BLaER1 (cell line): ENCODE data around the gene RFLNA.
A peak's percentile ranks its signal among the peaks of the same experiment; 100 is the strongest.

ENCODE experiments used
- H3K27ac ChIP-seq: shearing (Covaris generic); formaldehyde crosslinking; 2 replicates; pipeline ENCODE4 v1.8.1; 2022
- H3K27me3 ChIP-seq: shearing (Covaris generic); formaldehyde crosslinking; 2 replicates; pipeline ENCODE4 v1.8.1; 2022
- H3K36me3 ChIP-seq: shearing (Covaris generic); formaldehyde crosslinking; 2 replicates; pipeline ENCODE4 v1.8.1; 2022
- H3K4me1 ChIP-seq: shearing (Covaris generic); formaldehyde crosslinking; 2 replicates; pipeline ENCODE4 v1.8.1; 2022
- H3K4me2 ChIP-seq: shearing (Covaris generic); formaldehyde crosslinking; 2 replicates; pipeline ENCODE4 v1.8.1; 2022
- H3K4me3 ChIP-seq: shearing (Covaris generic); formaldehyde crosslinking; 2 replicates; pipeline ENCODE4 v1.8.1; 2022
- H3K9ac ChIP-seq: shearing (Covaris generic); formaldehyde crosslinking; 2 replicates; pipeline ENCODE4 v1.8.1; 2022
- H3K9me3 ChIP-seq: shearing (Covaris generic); formaldehyde crosslinking; 2 replicates; pipeline ENCODE4 v1.8.1; 2022
- H4K20me1 ChIP-seq: shearing (Covaris generic); formaldehyde crosslinking; 2 replicates; pipeline ENCODE4 v1.8.1; 2022
- Cebpa-rat ChIP-seq: shearing (Covaris generic); IDR thresholded peaks from 2 replicates; pipeline ENCODE4 v1.8.1; 2022

Gene RFLNA

DNA sequence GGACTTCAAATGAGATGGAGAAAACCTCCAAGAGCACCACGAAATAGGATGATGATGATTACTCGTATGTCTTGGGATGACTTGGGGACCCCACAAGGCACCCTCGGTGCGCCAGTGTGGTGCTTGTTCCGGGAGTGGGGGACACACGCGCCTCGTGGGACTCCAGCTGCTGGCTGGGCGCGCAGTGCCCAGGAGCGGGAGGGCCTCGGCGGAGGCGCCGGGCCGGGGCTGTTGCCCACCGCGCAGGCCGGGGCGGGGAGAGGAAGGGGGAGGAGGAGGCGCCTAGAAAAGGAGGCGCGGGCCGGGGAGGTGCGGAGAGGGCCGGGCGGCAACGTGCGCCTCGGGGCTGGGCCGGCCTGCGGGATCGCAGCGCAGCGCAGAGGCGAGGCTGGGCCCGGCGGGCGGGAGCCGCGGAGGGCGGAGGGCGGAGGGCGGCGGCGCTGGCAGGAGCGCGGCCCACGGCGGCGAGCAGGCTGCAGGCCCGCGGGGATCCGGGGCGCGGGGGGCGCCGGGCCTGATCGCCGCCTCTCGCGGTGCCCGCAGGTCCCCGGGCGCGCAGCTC is at the start of gene RFLNA:
Gene RFLNA, plus strand, starts transcription at position 314 of the 562 bp plus-strand sequence. CDS start 337 bp downstream, outside the sequence.
- peaks cover 58% of the 10 kb centered on the region for H3K27me3 ChIP-seq

GRCh38 chr12:124247331-124247730 is 47.6 kb upstream of the RFLNA start:
- Histone ChIP-seq H3K27ac (no peak overlapping the region), H3K27me3 (no peaks in the 10 kb centered on the region), H3K4me2 (no peak overlapping the region), H3K36me3 (no peaks in the 10 kb centered on the region), H3K4me3 (no peak overlapping the region), H3K9me3 (peaks cover 33% of the 10 kb centered on the region), H3K9ac (no peak overlapping the region), H3K4me1 (no peaks in the 10 kb centered on the region), H4K20me1 (no peaks in the 10 kb centered on the region)
- TF ChIP-seq Cebpa-rat, result no peak

More for the DNA sequence above, at the start of gene RFLNA:
- peak within 1 kb of the TSS; percentile 82 for H3K4me2 ChIP-seq
- no peak within 1 kb of the TSS for H3K9ac ChIP-seq
- no peaks in the 10 kb centered on the region for H3K9me3 ChIP-seq
- peak within 1 kb of the TSS; percentile 60 for H3K4me3 ChIP-seq
- no peak for TF ChIP-seq Cebpa-rat
- H3K4me1 ChIP-seq, result peaks cover 28% of the 10 kb centered on the region
- no peak within 1 kb of the TSS for H3K27ac ChIP-seq
- H4K20me1 ChIP-seq, result peaks cover 31% of the 10 kb centered on the region; the same call in 1 of the 2 replicates
- no peaks in the 10 kb centered on the region for H3K36me3 ChIP-seq

DNA sequence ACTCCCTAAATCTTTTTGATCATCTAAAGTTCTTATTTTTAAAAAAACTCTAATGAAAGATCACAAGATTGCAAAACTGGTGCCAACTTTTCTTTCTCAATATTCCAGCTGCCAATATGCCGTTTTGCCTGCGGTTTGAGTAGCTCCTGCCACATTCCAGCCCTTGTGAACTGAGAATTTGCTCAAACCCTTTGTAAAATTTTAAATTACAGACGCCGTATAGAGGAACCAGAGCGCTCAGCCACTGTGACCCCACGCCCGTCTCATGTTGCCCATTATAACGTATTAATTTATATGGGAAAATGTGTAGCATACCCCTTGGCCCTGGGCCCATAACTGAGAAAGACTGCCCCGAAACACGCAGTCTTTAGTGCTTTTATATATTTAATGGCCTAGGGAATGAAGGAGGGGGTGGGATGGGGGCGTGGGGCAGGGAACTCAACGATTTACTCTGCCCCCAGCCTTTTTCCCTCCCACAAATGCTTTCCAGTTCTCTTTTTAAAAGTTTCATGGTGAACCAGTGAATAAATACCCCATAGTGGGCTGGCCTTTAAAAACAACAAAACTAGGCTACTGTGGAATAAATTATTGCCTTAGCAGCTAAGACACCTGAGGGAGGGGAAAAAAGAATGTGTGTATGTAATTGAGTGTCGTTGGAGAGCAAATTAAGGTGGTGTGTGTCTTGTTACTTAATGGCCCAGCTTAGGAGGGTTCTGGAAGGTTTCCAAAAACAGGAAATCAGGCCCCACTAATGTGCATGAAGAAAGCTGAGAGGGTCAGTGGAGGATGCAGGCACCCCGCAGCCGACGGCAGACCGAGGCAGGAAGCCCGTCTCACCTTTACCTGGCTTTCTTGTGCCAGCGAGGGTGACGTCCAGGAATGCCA is 45.7 kb upstream of the RFLNA start:
- Histone ChIP-seq H3K9me3 (peaks cover 31% of the 10 kb centered on the region), H3K27ac (no peak overlapping the region), H4K20me1 (no peaks in the 10 kb centered on the region), H3K4me3 (no peak overlapping the region), H3K36me3 (no peaks in the 10 kb centered on the region), H3K4me2 (no peak overlapping the region), H3K4me1 (no peaks in the 10 kb centered on the region), H3K9ac (no peak overlapping the region), H3K27me3 (no peaks in the 10 kb centered on the region)
- no peak for TF ChIP-seq Cebpa-rat

DNA sequence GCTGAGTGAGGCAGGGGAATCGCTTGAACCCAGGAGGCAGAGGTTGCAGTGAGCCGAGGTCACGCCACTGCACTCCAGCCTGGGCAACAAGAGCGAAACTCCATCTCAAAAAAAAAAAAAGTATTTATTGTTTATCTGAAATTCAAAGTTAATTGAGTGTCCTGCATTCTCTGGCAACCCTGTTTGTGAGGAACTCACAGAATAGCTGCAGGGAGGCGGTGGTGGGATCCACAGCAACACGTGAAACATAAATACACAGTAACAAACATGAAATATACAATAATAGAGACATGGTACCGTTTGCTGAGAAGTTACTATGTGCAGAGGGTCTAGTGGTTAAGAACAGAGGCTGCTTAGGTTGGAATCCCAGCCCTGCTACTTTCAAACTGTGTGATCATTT is 43.7 kb upstream of the RFLNA start:
- H3K9me3 ChIP-seq, result peaks cover 17% of the 10 kb centered on the region
- H3K4me1 ChIP-seq, result no peaks in the 10 kb centered on the region
- H3K27me3 ChIP-seq, result no peaks in the 10 kb centered on the region
- no peaks in the 10 kb centered on the region for H4K20me1 ChIP-seq
- H3K27ac ChIP-seq, result no peak overlapping the region
- H3K4me2 ChIP-seq, result no peak overlapping the region
- no peak for TF ChIP-seq Cebpa-rat
- H3K9ac ChIP-seq, result no peak overlapping the region
- H3K36me3 ChIP-seq, result no peaks in the 10 kb centered on the region
- no peak overlapping the region for H3K4me3 ChIP-seq

DNA sequence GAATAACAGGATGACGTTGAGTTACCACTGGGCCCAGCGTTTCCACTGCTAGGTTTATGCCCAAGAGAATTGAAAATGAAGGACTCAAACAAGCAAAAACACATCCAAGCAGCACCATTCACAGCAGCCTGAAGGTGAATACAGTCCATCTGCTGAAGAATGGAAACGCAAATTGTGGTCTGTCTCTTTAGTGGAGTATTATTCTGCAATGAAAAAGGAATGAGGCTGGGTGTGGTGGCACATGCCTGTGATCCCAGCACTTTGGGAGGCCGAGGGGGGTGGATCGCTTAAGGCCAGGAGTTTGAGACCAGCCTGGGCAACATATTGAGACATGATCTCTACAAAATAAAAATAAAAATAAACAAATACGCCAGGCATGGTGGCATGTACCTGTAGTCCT is 41.9 kb upstream of the RFLNA start:
- TF ChIP-seq Cebpa-rat, result no peak
- H3K9ac ChIP-seq, result no peak overlapping the region
- peaks cover 17% of the 10 kb centered on the region for H3K4me1 ChIP-seq
- H3K27ac ChIP-seq, result no peak overlapping the region
- H3K27me3 ChIP-seq, result no peaks in the 10 kb centered on the region
- H4K20me1 ChIP-seq, result no peaks in the 10 kb centered on the region
- no peaks in the 10 kb centered on the region for H3K36me3 ChIP-seq
- no peak overlapping the region for H3K4me3 ChIP-seq
- no peak overlapping the region for H3K4me2 ChIP-seq
- H3K9me3 ChIP-seq, result no peaks in the 10 kb centered on the region

DNA sequence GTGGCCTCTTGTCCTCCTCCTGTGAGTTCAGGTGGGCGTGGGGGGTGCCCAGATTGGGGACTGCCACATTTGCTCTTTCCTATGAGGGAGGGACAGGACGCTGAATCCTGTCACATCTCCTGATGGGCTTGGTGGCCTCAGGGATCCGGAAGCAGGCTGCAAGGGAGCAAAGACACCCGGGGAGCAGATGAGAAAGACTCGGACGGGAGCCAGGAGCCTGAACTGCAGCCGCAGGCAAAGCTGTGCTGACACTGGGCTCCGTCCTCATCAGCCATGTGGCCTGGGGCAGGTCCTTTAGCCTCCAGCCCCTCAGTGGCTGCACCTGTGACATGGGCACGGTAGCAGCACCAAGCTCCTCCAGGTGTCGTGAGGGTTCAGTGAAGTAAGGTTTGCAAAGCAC is 40.8 kb upstream of the RFLNA start:
- no peak for TF ChIP-seq Cebpa-rat
- Histone ChIP-seq H3K27ac (no peak overlapping the region), H3K27me3 (no peaks in the 10 kb centered on the region), H3K4me1 (peaks cover 28% of the 10 kb centered on the region), H3K36me3 (no peaks in the 10 kb centered on the region), H3K9me3 (no peaks in the 10 kb centered on the region), H3K4me3 (no peak overlapping the region), H4K20me1 (no peaks in the 10 kb centered on the region), H3K9ac (no peak overlapping the region), H3K4me2 (no peak overlapping the region)

- no peaks in the 10 kb centered on the region for H3K36me3 ChIP-seq
- no peaks in the 10 kb centered on the region for H3K9me3 ChIP-seq
- H3K9ac ChIP-seq, result peak overlapping the region; percentile 4; the same call in 1 of the 2 replicates
- peak overlapping the region; percentile 93 for H3K4me2 ChIP-seq
- H3K4me3 ChIP-seq, result peak overlapping the region; percentile 46
- TF ChIP-seq Cebpa-rat, result peak; percentile 99
- H3K27me3 ChIP-seq, result no peaks in the 10 kb centered on the region
- no peaks in the 10 kb centered on the region for H4K20me1 ChIP-seq
- H3K4me1 ChIP-seq, result peaks cover 81% of the 10 kb centered on the region
- H3K27ac ChIP-seq, result peak overlapping the region; percentile 81
Observed at GRCh38 chr12:124259154-124260066, 35.5 kb upstream of the RFLNA start.

DNA sequence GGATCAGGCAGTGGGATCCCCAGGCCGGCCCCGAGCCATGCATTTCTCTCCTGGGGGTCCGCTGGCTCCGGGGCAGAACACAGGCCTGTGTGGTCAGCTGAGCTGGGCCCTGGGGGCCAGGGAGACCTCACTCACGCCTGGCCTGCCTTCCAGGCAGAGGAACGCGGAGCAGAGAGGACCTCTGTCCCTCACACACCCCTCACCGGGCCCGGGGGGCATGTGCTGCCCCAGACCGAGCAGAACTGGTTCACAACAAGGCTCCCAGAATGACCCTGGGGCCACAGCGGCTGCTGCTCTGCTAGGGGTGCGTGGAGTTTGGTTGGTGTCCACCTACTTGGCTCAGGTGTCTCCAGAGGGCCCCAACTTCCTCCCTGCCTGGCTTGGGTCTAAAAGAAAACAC is 33.0 kb upstream of the RFLNA start:
- Histone ChIP-seq H3K27me3 (no peaks in the 10 kb centered on the region), H3K4me2 (peak overlapping the region; percentile 93), H3K9ac (peak overlapping the region; percentile 16; the same call in 1 of the 2 replicates), H3K36me3 (no peaks in the 10 kb centered on the region), H3K9me3 (no peaks in the 10 kb centered on the region), H4K20me1 (no peaks in the 10 kb centered on the region), H3K4me1 (peaks cover 99% of the 10 kb centered on the region), H3K4me3 (no peak overlapping the region; the same call in 1 of the 2 replicates), H3K27ac (peak overlapping the region; percentile 66)
- TF ChIP-seq Cebpa-rat, result no peak

DNA sequence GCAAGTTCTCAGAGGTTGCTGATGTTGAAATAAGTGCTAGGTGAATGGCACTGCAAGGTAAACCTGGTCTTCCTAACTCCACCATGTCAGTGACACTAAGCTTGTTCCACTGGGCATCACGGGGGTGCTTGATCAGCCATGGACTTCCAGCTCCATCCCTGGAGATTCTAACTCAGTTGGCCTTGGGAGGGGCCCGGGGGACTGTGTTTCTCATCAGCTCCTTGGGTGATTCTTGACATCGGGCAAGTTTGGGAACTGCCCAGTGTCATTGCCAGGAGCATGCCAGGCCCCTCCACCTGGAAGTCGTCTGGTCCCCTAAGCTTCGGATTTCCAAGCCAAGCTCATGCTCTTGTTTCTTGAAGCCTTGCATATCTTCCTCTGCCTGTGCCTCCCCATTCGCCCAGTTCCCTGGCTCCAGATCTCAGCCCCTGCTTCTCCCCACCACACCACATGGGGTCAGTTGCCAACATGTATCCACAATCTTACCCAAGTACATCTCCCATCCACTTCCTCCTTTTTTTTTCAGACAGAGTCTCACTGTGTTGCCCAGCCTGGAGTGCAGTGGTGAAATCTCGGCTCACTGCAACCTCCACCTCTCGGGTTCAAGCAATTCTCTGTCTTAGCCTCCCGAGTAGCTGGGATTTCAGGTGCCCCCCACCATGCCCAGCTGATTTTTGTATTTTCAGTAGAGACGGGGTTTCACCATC is 30.7 kb upstream of the RFLNA start:
- Histone ChIP-seq H4K20me1 (no peaks in the 10 kb centered on the region), H3K9ac (no peak overlapping the region), H3K27ac (peak overlapping the region; percentile 50; the same call in 1 of the 2 replicates), H3K36me3 (no peaks in the 10 kb centered on the region), H3K27me3 (no peaks in the 10 kb centered on the region), H3K4me3 (no peak overlapping the region), H3K4me1 (peaks cover 75% of the 10 kb centered on the region), H3K4me2 (peak overlapping the region; percentile 77), H3K9me3 (no peaks in the 10 kb centered on the region)
- no peak for TF ChIP-seq Cebpa-rat
